SJCRH30 (cell line): ENCODE data around the gene AARS2. TPM values are rescaled to one million over a fixed set of nuclear protein-coding genes. Genes with fewer than 3 reads are reported as not detected.

Source experiments
- total RNA-seq: library from RNA; depleted of rRNA; stranded (reverse); fragments of >200 nt; shearing (Covaris generic); gene quantifications from 2 replicates; pipeline ENCODE4 v1.2.3, GENCODE V29; 2014; rRNA removed

The AARS2 gene
- total RNA-seq, 1 experiment from 2014 or later, result 19.3 TPM

Other genes starting within 250 kb of the AARS2 start
- gene MRPL14, start 185.9 kb downstream of the AARS2 start, total RNA-seq, result 58.8 and 73.0 TPM in 2 replicates
- 11.5 TPM in 2 replicates for gene TMEM63B, start 185.8 kb downstream of the AARS2 start, total RNA-seq
- 0.20 and 0.97 TPM in 2 replicates for gene CAPN11, start 154.5 kb downstream of the AARS2 start, total RNA-seq
- 106 and 116 TPM in 2 replicates for gene MYMX, start 96.4 kb downstream of the AARS2 start, total RNA-seq
- 102 and 109 TPM in 2 replicates for gene SLC29A1, start 89.8 kb downstream of the AARS2 start, total RNA-seq
- 1,351 and 1,358 TPM in 2 replicates for gene HSP90AB1, start 66.2 kb downstream of the AARS2 start, total RNA-seq
- 27.8 and 28.5 TPM in 2 replicates for gene SLC35B2, start 55.8 kb downstream of the AARS2 start, total RNA-seq
- gene NFKBIE, start 47.8 kb downstream of the AARS2 start, total RNA-seq, result 7.8 and 9.6 TPM in 2 replicates
- gene TMEM151B, start 42.9 kb downstream of the AARS2 start, total RNA-seq, result 1.2 and 1.5 TPM in 2 replicates
- gene SPATS1, start 29.3 kb upstream of the AARS2 start, total RNA-seq, result not detected in 2 replicates
- 42.3 and 45.2 TPM in 2 replicates for gene CDC5L, start 74.4 kb upstream of the AARS2 start, total RNA-seq